ENCODE measurements around the gene KRT77.

DNA sequence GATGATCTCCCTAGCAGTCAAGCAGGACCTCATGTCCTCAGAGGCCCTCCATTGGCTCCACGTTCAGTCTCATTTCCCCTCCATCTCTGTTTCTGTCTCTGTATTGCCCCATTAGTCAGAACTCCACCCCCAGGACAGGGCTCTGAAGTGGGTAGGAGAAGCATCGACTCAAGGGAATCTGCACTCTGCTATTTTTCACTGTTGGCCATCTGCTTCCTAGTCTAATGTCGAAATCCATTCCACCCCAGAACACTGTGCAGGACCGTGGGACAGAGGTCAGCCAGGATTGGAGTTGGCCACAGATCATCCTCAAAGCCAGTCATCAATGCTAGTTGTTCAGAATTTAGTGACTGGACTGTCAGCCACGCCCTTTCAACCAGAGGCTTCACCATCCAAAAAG lies 10.1 kb downstream of the KRT77 start:
- TF ChIP-seq, protein P1, sequence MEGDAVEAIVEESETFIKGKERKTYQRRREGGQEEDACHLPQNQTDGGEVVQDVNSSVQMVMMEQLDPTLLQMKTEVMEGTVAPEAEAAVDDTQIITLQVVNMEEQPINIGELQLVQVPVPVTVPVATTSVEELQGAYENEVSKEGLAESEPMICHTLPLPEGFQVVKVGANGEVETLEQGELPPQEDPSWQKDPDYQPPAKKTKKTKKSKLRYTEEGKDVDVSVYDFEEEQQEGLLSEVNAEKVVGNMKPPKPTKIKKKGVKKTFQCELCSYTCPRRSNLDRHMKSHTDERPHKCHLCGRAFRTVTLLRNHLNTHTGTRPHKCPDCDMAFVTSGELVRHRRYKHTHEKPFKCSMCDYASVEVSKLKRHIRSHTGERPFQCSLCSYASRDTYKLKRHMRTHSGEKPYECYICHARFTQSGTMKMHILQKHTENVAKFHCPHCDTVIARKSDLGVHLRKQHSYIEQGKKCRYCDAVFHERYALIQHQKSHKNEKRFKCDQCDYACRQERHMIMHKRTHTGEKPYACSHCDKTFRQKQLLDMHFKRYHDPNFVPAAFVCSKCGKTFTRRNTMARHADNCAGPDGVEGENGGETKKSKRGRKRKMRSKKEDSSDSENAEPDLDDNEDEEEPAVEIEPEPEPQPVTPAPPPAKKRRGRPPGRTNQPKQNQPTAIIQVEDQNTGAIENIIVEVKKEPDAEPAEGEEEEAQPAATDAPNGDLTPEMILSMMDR (IDR thresholded peaks at IDR 0.05), result no peak
- no peak for TF ChIP-seq POLR2A (IDR thresholded peaks at IDR 0.05)
